ENCODE measurements around the gene DNA2.

The DNA2 gene

GRCh38 chr10:68502846-68503245 lies 31.1 kb upstream of the DNA2 start:
- no peak for DNase-seq (ENCODE audit: low read depth)
- no peak overlapping the region for H3K4me3 ChIP-seq (ENCODE audit: low read length)
- TF ChIP-seq CTCF (conservative IDR thresholded peaks at IDR 0.05; ENCODE audit: low read depth, low read length), result no peak

GRCh38 chr10:68501691-68502090 lies 29.9 kb upstream of the DNA2 start:
- DNase-seq (ENCODE audit: low read depth), result no peak
- no peak for TF ChIP-seq CTCF (conservative IDR thresholded peaks at IDR 0.05; ENCODE audit: low read depth, low read length)

GRCh38 chr10:68499544-68499943 lies 27.8 kb upstream of the DNA2 start:
- DNase-seq (ENCODE audit: low read depth), result no peak
- no peak overlapping the region for H3K4me3 ChIP-seq (ENCODE audit: low read length)
- TF ChIP-seq CTCF (conservative IDR thresholded peaks at IDR 0.05; ENCODE audit: low read depth, low read length), result no peak

More at GRCh38 chr10:68501691-68502090, 29.9 kb upstream of the DNA2 start:
- H3K4me3 ChIP-seq (ENCODE audit: low read length), result no peak overlapping the region

GRCh38 chr10:68496072-68496471 lies 24.3 kb upstream of the DNA2 start:
- H3K4me3 ChIP-seq (ENCODE audit: low read length), result no peak overlapping the region
- TF ChIP-seq CTCF (conservative IDR thresholded peaks at IDR 0.05; ENCODE audit: low read depth, low read length), result no peak
- no peak for DNase-seq (ENCODE audit: low read depth)

- no peak for DNase-seq (ENCODE audit: low read depth)
- TF ChIP-seq CTCF (conservative IDR thresholded peaks at IDR 0.05; ENCODE audit: low read depth, low read length), result no peak
- H3K4me3 ChIP-seq (ENCODE audit: low read length), result no peak overlapping the region
Observed at GRCh38 chr10:68492118-68492517, 20.3 kb upstream of the DNA2 start.

- no peak overlapping the region for H3K4me3 ChIP-seq (ENCODE audit: low read length)
- no peak for TF ChIP-seq CTCF (conservative IDR thresholded peaks at IDR 0.05; ENCODE audit: low read depth, low read length)
- DNase-seq (ENCODE audit: low read depth), result no peak
Observed at GRCh38 chr10:68489919-68490318, 18.1 kb upstream of the DNA2 start.

- TF ChIP-seq CTCF (conservative IDR thresholded peaks at IDR 0.05; ENCODE audit: low read depth, low read length), result no peak
- no peak for DNase-seq (ENCODE audit: low read depth)
- no peak overlapping the region for H3K4me3 ChIP-seq (ENCODE audit: low read length)
Observed at GRCh38 chr10:68474021-68474420, 2.2 kb upstream of the DNA2 start.
